Ovary (tissue), 9 donors: ENCODE data around the gene ATP6V1F. TPM values are rescaled to one million over a fixed set of nuclear protein-coding genes. Genes with fewer than 3 reads are reported as not detected.

Experiments used
- DNase-seq, 5 donors: peaks; one replicate each; pipeline ENCODE4 v3.0.0-alpha.2; 2019 to 2020
- H3K27ac ChIP-seq, 2 donors: fragments of 200-600 bp; one replicate each; pipeline versions ENCODE4 v1.5.1 to v1.8.0; 2019 to 2022
- H3K27me3 ChIP-seq: fragments of 200-600 bp; one replicate; pipeline ENCODE4 v1.8.0; 2022
- H3K36me3 ChIP-seq: fragments of 200-600 bp; sonication (generic); one replicate; pipeline ENCODE4 v1.5.1; 2019
- H3K4me1 ChIP-seq: one replicate; pipeline ENCODE4 v1.8.1; 2013; ENCODE audit warnings: mild to moderate bottlenecking, moderate library complexity; ENCODE audit not compliant: insufficient read depth
- H3K4me3 ChIP-seq: fragments of 200-600 bp; sonication (generic); one replicate; pipeline ENCODE4 v1.5.1; 2017
- H3K9me3 ChIP-seq, 2 donors: fragments of 200-600 bp in 1 of 2; sonication (generic) in 1 of 2; one replicate each; pipeline versions ENCODE4 v1.5.1 to v1.8.1; 2013 to 2019; ENCODE audit warnings: mild to moderate bottlenecking in 1 of 2, moderate library complexity in 1 of 2
- CTCF ChIP-seq, 3 donors: fragments of 450-650 bp in 2 of 3; fragments of 200-600 bp in 1 of 3; IDR thresholded peaks; one replicate each; pipeline versions ENCODE4 v1.5.1 to v1.8.0; 2016 to 2022; ENCODE audit warnings: antibody characterized with exemption in 3 of 3, mild to moderate bottlenecking in 1 of 3
- EP300 ChIP-seq: sonication (generic); formaldehyde crosslinking; IDR thresholded peaks from one replicate; pipeline ENCODE4 v1.6.1; 2017; ENCODE audit warnings: antibody characterized with exemption
- POLR2A ChIP-seq: fragments of 450-650 bp; IDR thresholded peaks from one replicate; pipeline ENCODE4 v1.6.1; 2017; ENCODE audit warnings: antibody characterized with exemption, mild to moderate bottlenecking, moderate library complexity
- WGBS, 3 donors: extraction: QIAGEN DNeasy Blood & Tissue Kit in 1 of 3; methylation state at CpG; one replicate each; pipeline versions ENCODE4 v1.1.5 to v1.1.7; 2013 to 2017; 5-methylcytosine and 5-hydroxymethylcytosine counted together
- intact Hi-C, 4 donors: fragments of 100-400 bp; cut with DNase I; formaldehyde crosslinking; loops; one replicate each; pipeline versions ENCODE4 v1.11.0 to v1.15.1; 2022 to 2023
- polyA plus RNA-seq, 2 donors: library from polyadenylated mRNA; stranded (reverse); fragments of 200-250 nt in 1 of 2; fragments of 350-450 nt in 1 of 2; fragmentation: Illumina TruSeq in 1 of 2; extraction: RNeasy Lipid Tissue Mini Kit (QIAGEN cat#74804) in 1 of 2; gene quantifications; one replicate each; pipeline ENCODE4 v1.2.3, GENCODE V29; 2013 to 2014
- total RNA-seq, 7 donors: library from RNA; depleted of rRNA in 2 of 7; stranded (reverse); fragments of >200 nt in 2 of 7; fragmentation: NEBNext Ultra II Directional in 3 of 7; extraction: Animal tissue kit (Norgen Biotek cat#: 25700) in 3 of 7; gene quantifications; one replicate each; pipeline versions ENCODE4 v1.1.0 to v1.2.4, GENCODE V29; 2016 to 2023
- donor health status: DM: no; HTN: no; CAD: no; lungs with moderate emphysema.
- donor health status: DM: no; HTN: no; CAD: no.
- donor health status: Bipolar disorder and iron deficiency.
- donor health status: DM: yes; HTN: yes; CAD: no.
- donor health status: DM: no; HTN: no; CAD: no.
- donor health status: DM: yes; HTN: yes; CAD: no.

Gene ATP6V1F
- total and polyA plus RNA-seq, 9 donors, result 57.3 to 128 (median 85.4) TPM

- no peaks in the 10 kb centered on the region for H3K9me3 ChIP-seq
- H3K36me3 ChIP-seq, result no peaks in the 10 kb centered on the region
- no peak overlapping the region for H3K4me3 ChIP-seq
- H3K27me3 ChIP-seq, result no peaks in the 10 kb centered on the region
- H3K27ac ChIP-seq, result no peak overlapping the region
- WGBS, 3 donors, result 87 to 90% (median 88%) methylated on average over 16 of the region's 16 CpGs
- H3K4me1 ChIP-seq, result peaks cover 22% of the 10 kb centered on the region
- DNase-seq, result peak in 2 of 5 donors; percentile 18 to 34
- no peak for TF ChIP-seq POLR2A
- no peak for TF ChIP-seq CTCF (IDR thresholded peaks at IDR 0.05)
- TF ChIP-seq EP300, result no peak
- intact Hi-C loops, result no loop called here
Observed at GRCh38 chr7:128835231-128835751, 27.4 kb upstream of the ATP6V1F start.

GRCh38 chr7:128835790-128836641 is 26.6 kb upstream of the ATP6V1F start:
- intact Hi-C loops, result no loop called here
- TF ChIP-seq EP300 (no peak), POLR2A (no peak), CTCF (IDR thresholded peaks at IDR 0.05) (no peak)
- peak in 4 of 5 donors; percentile 34 to 64 (median 39) for DNase-seq
- Histone ChIP-seq H3K4me3 (no peak overlapping the region), H3K4me1 (peaks cover 20% of the 10 kb centered on the region), H3K27ac (no peak overlapping the region), H3K36me3 (no peaks in the 10 kb centered on the region), H3K27me3 (no peaks in the 10 kb centered on the region), H3K9me3 (no peaks in the 10 kb centered on the region)
- WGBS, 3 donors, result 41 to 49% (median 43%) methylated on average over 14 of the region's 14 CpGs

DNA sequence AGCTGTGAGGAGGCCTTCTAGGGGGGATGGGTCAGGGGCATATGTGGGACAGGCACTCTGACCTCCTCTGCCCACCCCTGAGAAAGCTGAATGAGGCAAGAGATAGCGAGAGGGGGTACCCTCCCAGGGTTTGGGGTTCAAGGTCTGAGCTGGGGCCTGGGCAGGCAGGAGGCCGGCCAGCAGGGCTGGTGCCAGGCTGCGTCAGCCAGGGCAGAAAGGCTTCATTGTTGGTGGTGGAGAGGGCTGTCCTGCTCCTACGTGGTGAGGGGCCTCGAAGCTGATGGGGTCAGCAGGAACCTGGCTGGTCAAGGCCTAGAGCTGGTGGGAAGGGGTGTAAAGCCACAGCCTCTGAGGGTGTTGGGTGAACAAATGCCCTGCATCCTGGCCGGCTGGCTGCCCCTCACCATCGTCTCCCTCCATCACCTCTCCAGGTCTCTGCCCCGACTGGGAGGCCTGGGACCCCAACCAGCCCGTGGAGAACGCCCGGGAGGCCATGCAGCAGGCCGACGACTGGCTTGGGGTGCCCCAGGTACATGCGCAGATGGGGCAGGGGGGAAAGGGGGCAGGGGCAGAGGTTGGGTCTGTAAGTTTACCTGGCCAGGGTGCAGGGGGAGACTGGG is 25.8 kb upstream of the ATP6V1F start:
- DNase-seq, result peak in 1 of 5 donors; percentile 16
- no peaks in the 10 kb centered on the region for H3K27me3 ChIP-seq
- H3K9me3 ChIP-seq, result no peaks in the 10 kb centered on the region
- intact Hi-C loops, result no loop called here
- no peaks in the 10 kb centered on the region for H3K36me3 ChIP-seq
- H3K4me1 ChIP-seq, result peaks cover 15% of the 10 kb centered on the region
- H3K27ac ChIP-seq, result no peak overlapping the region
- TF ChIP-seq POLR2A, result no peak
- no peak for TF ChIP-seq EP300
- TF ChIP-seq CTCF (IDR thresholded peaks at IDR 0.05), result no peak
- 86 to 89% (median 88%) methylated on average over 14 of the region's 14 CpGs for WGBS, 3 donors
- H3K4me3 ChIP-seq, result no peak overlapping the region

- intact Hi-C loops, result no loop called here
- Histone ChIP-seq H3K36me3 (no peaks in the 10 kb centered on the region), H3K9me3 (no peaks in the 10 kb centered on the region), H3K27ac (no peak overlapping the region), H3K27me3 (no peaks in the 10 kb centered on the region), H3K4me3 (no peak overlapping the region), H3K4me1 (peaks cover 12% of the 10 kb centered on the region)
- TF ChIP-seq POLR2A (no peak), EP300 (no peak), CTCF (IDR thresholded peaks at IDR 0.05) (no peak)
- DNase-seq, result peak in 3 of 5 donors; percentile 14 to 19 (median 16)
- 90 to 93% (median 92%) methylated on average over 16 of the region's 16 CpGs for WGBS, 3 donors
Observed at GRCh38 chr7:128837521-128837921, 25.1 kb upstream of the ATP6V1F start.
